ENCODE results near the gene ATP5F1C.

DNA sequence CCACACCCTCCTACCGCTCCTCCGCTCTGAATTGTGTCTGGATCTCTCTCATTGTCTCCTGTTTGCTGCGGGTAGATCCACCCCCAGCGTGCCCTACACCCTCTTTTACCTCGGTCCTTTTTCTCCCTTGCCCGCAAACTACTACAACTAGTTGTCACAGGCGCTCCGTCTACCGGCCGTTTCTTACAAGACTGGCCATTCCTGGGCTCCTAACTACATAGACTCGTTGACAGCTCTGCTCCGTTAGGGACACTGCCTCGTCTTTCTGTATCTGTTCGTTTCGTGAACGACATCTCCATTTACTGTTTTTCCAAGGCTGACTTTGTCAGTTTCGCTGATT is 31.1 kb downstream of the ATP5F1C start:
- TF ChIP-seq CTCF (IDR thresholded peaks at IDR 0.05 in 8 of 11, conservative IDR thresholded peaks at IDR 0.05 in 3 of 11) (no peak), POLR2A (IDR thresholded peaks at IDR 0.05) (no peak), POLR2AphosphoS5 (IDR thresholded peaks at IDR 0.05) (no peak)

Measured in spleen (tissue), 7 donors.